GM12878 (cell line): ENCODE data around the gene PATJ. TPM values are rescaled to one million over a fixed set of nuclear protein-coding genes. Genes with fewer than 3 reads are reported as not detected.

Experiments
- ATAC-seq: fragments of 200-7000 bp; cut with Tn5 transposase; 3 replicates; pipeline ENCODE4 v1.9.1; 2020; ENCODE audit warnings: mild to moderate bottlenecking, moderate library complexity
- BruUV-seq: library from RNA; stranded (reverse); fragments of 400-500 nt; replicated peaks from 2 replicates; lab custom pipeline; 2021; lab: Mats Ljungman, UMichigan
- CTCF ChIA-PET: fragments of 300-600 bp; sonication (Branson Sonifier 250); formaldehyde crosslinking; extraction: SDS; loops from one replicate; lab custom pipeline; 2021; ENCODE audit warnings: inconsistent platforms; lab: Yijun Ruan, JAX
- POLR2A ChIA-PET: fragments of 350-600 bp; formaldehyde crosslinking; extraction: SDS; loops from one replicate; lab custom pipeline; 2021; ENCODE audit warnings: inconsistent platforms; lab: Charles Lee
- RAD21 ChIA-PET: fragments of 300-600 bp; sonication (Branson Sonifier 250); formaldehyde crosslinking; loops from one replicate; lab custom pipeline; 2023; ENCODE audit warnings: antibody characterized with exemption; ENCODE audit not compliant: unreplicated experiment; lab: Charles Lee
- SMC1A ChIA-PET: fragments of 300-600 bp; sonication (Branson Sonifier 250); formaldehyde crosslinking; loops from one replicate; lab custom pipeline; 2023; ENCODE audit not compliant: unreplicated experiment, uncharacterized antibody; lab: Charles Lee
- DNase-seq: peaks from one replicate; pipeline ENCODE4 v3.0.0-alpha.2; 2011; ENCODE audit warnings: low read depth, low spot score
- FAIRE-seq: peaks from 3 replicates; lab custom pipeline; 2011; peaks lifted over from hg19 to GRCh38; lab: Jason Lieb, UNC
- H2AFZ ChIP-seq: 2 replicates; pipeline ENCODE4 v1.6.0; 2011; ENCODE audit warnings: low read depth, low read length, control low read depth; ENCODE audit not compliant: control insufficient read depth
- H3K27ac ChIP-seq: 2 replicates; pipeline ENCODE4 v1.5.1; 2011; ENCODE audit warnings: control low read depth; ENCODE audit not compliant: control insufficient read depth, insufficient read depth
- H3K27me3 ChIP-seq, 2 experiments: replicated peaks in 1 of 2; 2 replicates each; pipeline versions ENCODE4 v1.6.0 to v1.6.1; 2011; ENCODE audit warnings: low read length in 1 of 2; ENCODE audit not compliant: control insufficient read depth in 2 of 2, insufficient read depth in 2 of 2
- H3K36me3 ChIP-seq, 2 experiments: 2 replicates each; pipeline ENCODE4 v1.5.1; 2011; ENCODE audit warnings: low read length in 1 of 2; ENCODE audit not compliant: control insufficient read depth in 2 of 2, insufficient read depth in 2 of 2
- H3K4me1 ChIP-seq: 2 replicates; pipeline ENCODE4 v1.6.1; 2011; ENCODE audit warnings: mild to moderate bottlenecking, low read length, moderate library complexity, mixed read lengths; ENCODE audit not compliant: control insufficient read depth, insufficient read depth
- H3K4me2 ChIP-seq: 2 replicates; pipeline ENCODE4 v1.6.0; 2011; ENCODE audit warnings: control low read depth; ENCODE audit not compliant: control insufficient read depth, insufficient read depth
- H3K4me3 ChIP-seq: fragments of 200-600 bp; sonication (generic); 2 replicates; pipeline ENCODE4 v1.5.1; 2016
- H3K79me2 ChIP-seq: 2 replicates; pipeline ENCODE4 v1.6.0; 2011; ENCODE audit warnings: low read length; ENCODE audit not compliant: control insufficient read depth, insufficient read depth
- H3K9ac ChIP-seq: 2 replicates; pipeline ENCODE4 v1.8.0; 2011; ENCODE audit warnings: low read length, control low read depth, mixed read lengths; ENCODE audit not compliant: control insufficient read depth, insufficient read depth
- H3K9me3 ChIP-seq: replicated peaks from 3 replicates; pipeline ENCODE4 v1.5.1; 2011; ENCODE audit warnings: mild to moderate bottlenecking, low read length; ENCODE audit not compliant: control insufficient read depth, insufficient read depth
- H4K20me1 ChIP-seq: 2 replicates; pipeline ENCODE4 v1.6.0; 2011; ENCODE audit not compliant: control insufficient read depth, insufficient read depth
- EGR1 ChIP-seq, 2 experiments: IDR thresholded peaks; 1 replicate in 1 of 2; 2 replicates in 1 of 2; pipeline ENCODE4 v1.6.1; 2011 to 2012; ENCODE audit warnings: low read depth in 2 of 2, low read length in 2 of 2, borderline replicate concordance in 1 of 2, mild to moderate bottlenecking in 1 of 2, moderate library complexity in 1 of 2
- ESRRA ChIP-seq: IDR thresholded peaks from 2 replicates; pipeline ENCODE4 v1.6.1; 2012; ENCODE audit warnings: mild to moderate bottlenecking, low read length, improper control_type of control experiment
- ETV6 ChIP-seq, 2 experiments: fragments of 450-650 bp in 1 of 2; IDR thresholded peaks in 1 of 2; conservative IDR thresholded peaks in 1 of 2; 2 replicates each; pipeline ENCODE4 v1.6.1; 2014; ENCODE audit warnings: antibody characterized with exemption in 1 of 2, borderline replicate concordance in 1 of 2, low read depth in 1 of 2, mild to moderate bottlenecking in 1 of 2, moderate library complexity in 1 of 2
- HDAC2 ChIP-seq: fragments of 200-600 bp; sonication (generic); IDR thresholded peaks from 2 replicates; pipeline ENCODE4 v1.6.1; 2017
- JUNB ChIP-seq: IDR thresholded peaks from 2 replicates; pipeline ENCODE4 v1.6.1; 2016; ENCODE audit warnings: antibody characterized with exemption, mild to moderate bottlenecking
- NR2F1 ChIP-seq: fragments of 450-650 bp; conservative IDR thresholded peaks from 2 replicates; pipeline ENCODE4 v1.6.1; 2017; ENCODE audit warnings: mild to moderate bottlenecking
- PAX8 ChIP-seq: fragments of 450-650 bp; IDR thresholded peaks from 2 replicates; pipeline ENCODE4 v1.6.1; 2017; ENCODE audit warnings: mild to moderate bottlenecking, moderate library complexity
- RELA ChIP-seq: fragments of 450-650 bp; IDR thresholded peaks from 2 replicates; pipeline ENCODE4 v1.8.0; 2014; ENCODE audit warnings: borderline replicate concordance; ENCODE audit not compliant: partially characterized antibody
- TCF12 ChIP-seq: IDR thresholded peaks from 2 replicates; pipeline ENCODE4 v1.6.1; 2011; ENCODE audit warnings: low read depth, mild to moderate bottlenecking, low read length
- WRNIP1 ChIP-seq: IDR thresholded peaks from 2 replicates; pipeline ENCODE4 v1.6.1; 2011; ENCODE audit warnings: low read depth, low read length, improper control_type of control experiment, borderline replicate concordance
- ZNF217 ChIP-seq: fragments of 450-650 bp; IDR thresholded peaks from 2 replicates; pipeline ENCODE4 v1.6.1; 2017; ENCODE audit warnings: antibody characterized with exemption, mild to moderate bottlenecking
- ZNF24 ChIP-seq: fragments of 450-650 bp; IDR thresholded peaks from 2 replicates; pipeline ENCODE4 v1.6.1; 2017; ENCODE audit warnings: antibody characterized with exemption, mild to moderate bottlenecking
- WGBS: methylation state at CpG from one replicate; pipeline ENCODE4 v1.1.6; 2016; ENCODE audit warnings: low lambda C conversion rate; ENCODE audit not compliant: insufficient replicate concordance, insufficient coverage; ENCODE audit errors: missing lambda C conversion rate; 5-methylcytosine and 5-hydroxymethylcytosine counted together
- in situ Hi-C: fragments of 300-500 bp; cut with MboI; formaldehyde crosslinking; loops from 9 replicates; pipeline ENCODE4 v1.14.3; 2018; ENCODE audit warnings: mixed read lengths
- intact Hi-C: fragments of 100-400 bp; cut with micrococcal nuclease; formaldehyde crosslinking; loops from one replicate; pipeline ENCODE4 v1.14.2; 2022; ENCODE audit not compliant: unreplicated experiment
- polyA plus RNA-seq, 11 experiments: library from polyadenylated mRNA; depleted of rRNA in 4 of 11; unstranded in 6 of 11; stranded (reverse) in 5 of 11; fragments of >200 nt; fragmentation: Nextera tagmentation in 4 of 11; fragmentation: Illumina TruSeq in 1 of 11; extraction: Ambion mirVana in 4 of 11; extraction: Trizol in 1 of 11; gene quantifications; 1 replicate in 1 of 11; 2 replicates in 10 of 11; pipeline versions ENCODE4 v1.2.1 to v1.2.3, GENCODE V29; 2011 to 2016; ENCODE audit warnings: inconsistent platforms in 2 of 11, missing spikeins in 2 of 11, low read depth in 1 of 11
- total RNA-seq, 4 experiments: library from RNA; depleted of rRNA in 3 of 4; stranded (reverse); fragments of >200 nt in 3 of 4; fragmentation: Illumina TruSeq in 1 of 4; extraction: Trizol in 1 of 4; gene quantifications; 2 replicates each; pipeline versions ENCODE4 v1.2.1 to v1.2.3, GENCODE V29; 2013 to 2021
- TF ChIP-seq, protein P1 (sequence below): IDR thresholded peaks from 2 replicates; pipeline ENCODE4 v1.6.1; 2012; ENCODE audit warnings: low read depth, low read length, improper control_type of control experiment
- TF ChIP-seq, protein P2 (sequence below): fragments of 150-350 bp; IDR thresholded peaks from 2 replicates; pipeline ENCODE4 v1.6.1; 2016; ENCODE audit warnings: low read depth, low read length
- TF ChIP-seq, protein P3 (sequence below): IDR thresholded peaks from 2 replicates; pipeline ENCODE4 v1.6.1; 2012; ENCODE audit warnings: mild to moderate bottlenecking, low read depth, low read length
- TF ChIP-seq, protein P4 (sequence below): fragments of 450-650 bp; IDR thresholded peaks from 2 replicates; pipeline ENCODE4 v1.6.1; 2016; ENCODE audit warnings: mild to moderate bottlenecking

The PATJ gene
- total and polyA plus RNA-seq, 10 of the 15 experiments (the other 5 are each of a cell fraction or from before 2014, with no cell fraction given), result 2.8 to 13.9 (median 6.9) TPM

DNA sequence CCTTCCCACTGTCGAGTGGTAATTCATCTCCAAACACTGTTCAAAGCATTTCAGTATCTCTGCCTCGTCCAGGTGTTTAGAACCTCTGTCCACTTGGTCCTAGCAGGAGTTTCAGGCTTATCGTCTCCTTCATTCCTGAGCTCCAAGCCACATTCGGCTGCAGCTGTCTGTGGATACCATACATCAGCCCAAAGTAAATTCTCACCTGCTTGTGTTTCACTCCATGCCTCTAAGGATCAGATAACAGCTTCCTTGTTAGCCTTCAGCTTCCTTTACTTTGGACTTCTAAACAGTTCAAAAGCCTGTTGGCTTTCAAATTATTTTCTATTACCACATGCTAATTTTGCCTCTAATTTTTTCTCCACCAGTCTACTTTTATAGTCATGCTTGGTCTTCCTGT is 233.4 kb downstream of the PATJ start:
- no TSS peak for BruUV-seq
- ChIA-PET SMC1A (no interaction called here), RAD21 (no interaction called here), POLR2A (no interaction called here), CTCF (interaction anchor here (0.6 kb wide), 1 partner anchor 9 kb away, joined by 3 read pairs; no protein-coding TSS in a partner anchor)
- in situ Hi-C loops (no loop called here), intact Hi-C loops (no loop called here)
- FAIRE-seq (no peak), ATAC-seq (no peak), DNase-seq (no peak)
- no peaks in the 10 kb centered on the region for H3K9me3 ChIP-seq
- H3K4me3 ChIP-seq, result no peak overlapping the region
- 48% methylated on average over 4 of the region's 4 CpGs for WGBS
- no peaks in the 10 kb centered on the region for H3K36me3 ChIP-seq
- H3K4me2 ChIP-seq, result no peak overlapping the region
- H2AFZ ChIP-seq, result no peak overlapping the region
- H3K27me3 ChIP-seq, result no peaks in the 10 kb centered on the region
- no peaks in the 10 kb centered on the region for H3K4me1 ChIP-seq
- no peaks in the 10 kb centered on the region for H3K79me2 ChIP-seq
- no peak overlapping the region for H3K27ac ChIP-seq
- H4K20me1 ChIP-seq, result no peaks in the 10 kb centered on the region
- H3K9ac ChIP-seq, result no peak overlapping the region
- TF ChIP-seq HDAC2 (no peak), ZNF24 (no peak), ZNF217 (no peak), PAX8 (no peak), TCF12 (no peak), NR2F1 (no peak), EGR1 (IDR thresholded peaks at IDR 0.05; ENCODE audit: borderline replicate concordance in 1 of 2, low read depth in 2 of 2, low read length in 2 of 2) (no peak), ESRRA (no peak), ETV6 (conservative IDR thresholded peaks at IDR 0.05 in 1 of 2, IDR thresholded peaks at IDR 0.05 in 1 of 2; ENCODE audit: borderline replicate concordance in 1 of 2, low read depth in 1 of 2) (no peak), JUNB (no peak), RELA (no peak), WRNIP1 (no peak)
- TF ChIP-seq, protein P1, sequence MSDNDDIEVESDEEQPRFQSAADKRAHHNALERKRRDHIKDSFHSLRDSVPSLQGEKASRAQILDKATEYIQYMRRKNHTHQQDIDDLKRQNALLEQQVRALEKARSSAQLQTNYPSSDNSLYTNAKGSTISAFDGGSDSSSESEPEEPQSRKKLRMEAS, result no peak
- TF ChIP-seq, protein P2, sequence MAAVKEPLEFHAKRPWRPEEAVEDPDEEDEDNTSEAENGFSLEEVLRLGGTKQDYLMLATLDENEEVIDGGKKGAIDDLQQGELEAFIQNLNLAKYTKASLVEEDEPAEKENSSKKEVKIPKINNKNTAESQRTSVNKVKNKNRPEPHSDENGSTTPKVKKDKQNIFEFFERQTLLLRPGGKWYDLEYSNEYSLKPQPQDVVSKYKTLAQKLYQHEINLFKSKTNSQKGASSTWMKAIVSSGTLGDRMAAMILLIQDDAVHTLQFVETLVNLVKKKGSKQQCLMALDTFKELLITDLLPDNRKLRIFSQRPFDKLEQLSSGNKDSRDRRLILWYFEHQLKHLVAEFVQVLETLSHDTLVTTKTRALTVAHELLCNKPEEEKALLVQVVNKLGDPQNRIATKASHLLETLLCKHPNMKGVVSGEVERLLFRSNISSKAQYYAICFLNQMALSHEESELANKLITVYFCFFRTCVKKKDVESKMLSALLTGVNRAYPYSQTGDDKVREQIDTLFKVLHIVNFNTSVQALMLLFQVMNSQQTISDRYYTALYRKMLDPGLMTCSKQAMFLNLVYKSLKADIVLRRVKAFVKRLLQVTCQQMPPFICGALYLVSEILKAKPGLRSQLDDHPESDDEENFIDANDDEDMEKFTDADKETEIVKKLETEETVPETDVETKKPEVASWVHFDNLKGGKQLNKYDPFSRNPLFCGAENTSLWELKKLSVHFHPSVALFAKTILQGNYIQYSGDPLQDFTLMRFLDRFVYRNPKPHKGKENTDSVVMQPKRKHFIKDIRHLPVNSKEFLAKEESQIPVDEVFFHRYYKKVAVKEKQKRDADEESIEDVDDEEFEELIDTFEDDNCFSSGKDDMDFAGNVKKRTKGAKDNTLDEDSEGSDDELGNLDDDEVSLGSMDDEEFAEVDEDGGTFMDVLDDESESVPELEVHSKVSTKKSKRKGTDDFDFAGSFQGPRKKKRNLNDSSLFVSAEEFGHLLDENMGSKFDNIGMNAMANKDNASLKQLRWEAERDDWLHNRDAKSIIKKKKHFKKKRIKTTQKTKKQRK, result no peak
- TF ChIP-seq, protein P3, sequence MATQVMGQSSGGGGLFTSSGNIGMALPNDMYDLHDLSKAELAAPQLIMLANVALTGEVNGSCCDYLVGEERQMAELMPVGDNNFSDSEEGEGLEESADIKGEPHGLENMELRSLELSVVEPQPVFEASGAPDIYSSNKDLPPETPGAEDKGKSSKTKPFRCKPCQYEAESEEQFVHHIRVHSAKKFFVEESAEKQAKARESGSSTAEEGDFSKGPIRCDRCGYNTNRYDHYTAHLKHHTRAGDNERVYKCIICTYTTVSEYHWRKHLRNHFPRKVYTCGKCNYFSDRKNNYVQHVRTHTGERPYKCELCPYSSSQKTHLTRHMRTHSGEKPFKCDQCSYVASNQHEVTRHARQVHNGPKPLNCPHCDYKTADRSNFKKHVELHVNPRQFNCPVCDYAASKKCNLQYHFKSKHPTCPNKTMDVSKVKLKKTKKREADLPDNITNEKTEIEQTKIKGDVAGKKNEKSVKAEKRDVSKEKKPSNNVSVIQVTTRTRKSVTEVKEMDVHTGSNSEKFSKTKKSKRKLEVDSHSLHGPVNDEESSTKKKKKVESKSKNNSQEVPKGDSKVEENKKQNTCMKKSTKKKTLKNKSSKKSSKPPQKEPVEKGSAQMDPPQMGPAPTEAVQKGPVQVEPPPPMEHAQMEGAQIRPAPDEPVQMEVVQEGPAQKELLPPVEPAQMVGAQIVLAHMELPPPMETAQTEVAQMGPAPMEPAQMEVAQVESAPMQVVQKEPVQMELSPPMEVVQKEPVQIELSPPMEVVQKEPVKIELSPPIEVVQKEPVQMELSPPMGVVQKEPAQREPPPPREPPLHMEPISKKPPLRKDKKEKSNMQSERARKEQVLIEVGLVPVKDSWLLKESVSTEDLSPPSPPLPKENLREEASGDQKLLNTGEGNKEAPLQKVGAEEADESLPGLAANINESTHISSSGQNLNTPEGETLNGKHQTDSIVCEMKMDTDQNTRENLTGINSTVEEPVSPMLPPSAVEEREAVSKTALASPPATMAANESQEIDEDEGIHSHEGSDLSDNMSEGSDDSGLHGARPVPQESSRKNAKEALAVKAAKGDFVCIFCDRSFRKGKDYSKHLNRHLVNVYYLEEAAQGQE, result no peak
- TF ChIP-seq, protein P4, sequence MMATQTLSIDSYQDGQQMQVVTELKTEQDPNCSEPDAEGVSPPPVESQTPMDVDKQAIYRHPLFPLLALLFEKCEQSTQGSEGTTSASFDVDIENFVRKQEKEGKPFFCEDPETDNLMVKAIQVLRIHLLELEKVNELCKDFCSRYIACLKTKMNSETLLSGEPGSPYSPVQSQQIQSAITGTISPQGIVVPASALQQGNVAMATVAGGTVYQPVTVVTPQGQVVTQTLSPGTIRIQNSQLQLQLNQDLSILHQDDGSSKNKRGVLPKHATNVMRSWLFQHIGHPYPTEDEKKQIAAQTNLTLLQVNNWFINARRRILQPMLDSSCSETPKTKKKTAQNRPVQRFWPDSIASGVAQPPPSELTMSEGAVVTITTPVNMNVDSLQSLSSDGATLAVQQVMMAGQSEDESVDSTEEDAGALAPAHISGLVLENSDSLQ, result no peak
